PFSK-1 (cell line): ENCODE measurements around the gene ACYP1.

Source experiments
- FOXP2 ChIP-seq: optimal IDR thresholded peaks from 2 replicates; pipeline ENCODE3; 2011; ENCODE audit warnings: borderline replicate concordance, control low read depth, inconsistent platforms; ENCODE audit not compliant: insufficient read depth; ENCODE audit errors: extremely low read length, extremely low read depth
- POLR2AphosphoS5 ChIP-seq: IDR thresholded peaks from 2 replicates; pipeline ENCODE4 v1.6.1; 2012; ENCODE audit warnings: low read depth, mild to moderate bottlenecking, control low read depth, low read length, moderate library complexity
- REST ChIP-seq, 2 experiments: IDR thresholded peaks; 2 replicates each; pipeline versions ENCODE4 v1.6.1 to v1.8.0; 2011 to 2012; ENCODE audit warnings: low read depth in 2 of 2, low read length in 2 of 2, control low read depth in 1 of 2, inconsistent platforms in 1 of 2, mild to moderate bottlenecking in 1 of 2, moderate library complexity in 1 of 2; ENCODE audit not compliant: insufficient read depth in 1 of 2
- SIN3A ChIP-seq: IDR thresholded peaks from 2 replicates; pipeline ENCODE4 v1.6.1; 2012; ENCODE audit warnings: mild to moderate bottlenecking, low read length, moderate library complexity, borderline replicate concordance; ENCODE audit not compliant: insufficient read depth
- TAF1 ChIP-seq: IDR thresholded peaks from 2 replicates; pipeline ENCODE4 v1.6.1; 2012; ENCODE audit warnings: low read length, control low read depth, borderline replicate concordance; ENCODE audit not compliant: insufficient read depth

The ACYP1 gene

DNA sequence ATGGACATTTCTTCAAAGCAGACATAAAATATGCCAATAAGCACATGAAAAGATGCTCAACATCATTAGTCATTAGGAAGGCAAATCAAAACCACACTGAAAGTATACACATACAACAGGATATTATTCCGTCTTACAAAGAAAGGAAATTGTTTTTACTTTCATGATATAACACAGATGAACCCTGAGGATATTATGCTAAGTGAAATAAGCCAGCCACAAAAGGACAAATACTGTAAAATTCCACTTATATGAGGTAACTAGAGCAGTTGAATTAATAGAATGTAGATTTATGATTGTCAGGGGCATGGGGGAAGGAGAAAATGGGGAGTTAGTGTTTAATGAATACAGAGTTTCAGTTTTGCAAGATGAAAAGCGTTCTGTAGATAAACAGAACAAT, 4.2 kb downstream of the ACYP1 start:
- no peak for TF ChIP-seq SIN3A
- no peak for TF ChIP-seq FOXP2
- TF ChIP-seq REST (IDR thresholded peaks at IDR 0.05; ENCODE audit: insufficient read depth in 1 of 2, low read depth in 2 of 2, low read length in 2 of 2) = no peak
- no peak for TF ChIP-seq TAF1
- TF ChIP-seq POLR2AphosphoS5 = no peak

- TF ChIP-seq SIN3A (no peak), POLR2AphosphoS5 (no peak), TAF1 (no peak), REST (IDR thresholded peaks at IDR 0.05; ENCODE audit: insufficient read depth in 1 of 2, low read depth in 2 of 2, low read length in 2 of 2) (no peak), FOXP2 (no peak)
Observed at GRCh38 chr14:75054421-75054820, 9.4 kb downstream of the ACYP1 start.

- TF ChIP-seq FOXP2 (no peak), TAF1 (no peak), SIN3A (no peak), REST (IDR thresholded peaks at IDR 0.05; ENCODE audit: insufficient read depth in 1 of 2, low read depth in 2 of 2, low read length in 2 of 2) (no peak), POLR2AphosphoS5 (no peak)
Observed at GRCh38 chr14:75053396-75054291, 10.2 kb downstream of the ACYP1 start.

GRCh38 chr14:75051556-75051899, 12.3 kb downstream of the ACYP1 start:
- TF ChIP-seq SIN3A (no peak), TAF1 (no peak), POLR2AphosphoS5 (no peak), FOXP2 (no peak), REST (IDR thresholded peaks at IDR 0.05; ENCODE audit: insufficient read depth in 1 of 2, low read depth in 2 of 2, low read length in 2 of 2) (no peak)
